Measurements from ENCODE around the gene TDRD10. TPM values are rescaled to one million over a fixed set of nuclear protein-coding genes. Genes with fewer than 3 reads are reported as not detected.
A peak's percentile ranks its signal among the peaks of the same experiment; 100 is the strongest.

Gene TDRD10
- total RNA-seq (2021) (not detected in 2 replicates), Bru-seq, nascent RNA (percentile 2 among the genes with signal in this experiment), BruChase-seq, experiment 1, labeled RNA remaining after a 2-hour chase (not detected), BruChase-seq, experiment 2, labeled RNA remaining after a 6-hour chase (not detected)
- long read RNA-seq = 0 reads

DNA sequence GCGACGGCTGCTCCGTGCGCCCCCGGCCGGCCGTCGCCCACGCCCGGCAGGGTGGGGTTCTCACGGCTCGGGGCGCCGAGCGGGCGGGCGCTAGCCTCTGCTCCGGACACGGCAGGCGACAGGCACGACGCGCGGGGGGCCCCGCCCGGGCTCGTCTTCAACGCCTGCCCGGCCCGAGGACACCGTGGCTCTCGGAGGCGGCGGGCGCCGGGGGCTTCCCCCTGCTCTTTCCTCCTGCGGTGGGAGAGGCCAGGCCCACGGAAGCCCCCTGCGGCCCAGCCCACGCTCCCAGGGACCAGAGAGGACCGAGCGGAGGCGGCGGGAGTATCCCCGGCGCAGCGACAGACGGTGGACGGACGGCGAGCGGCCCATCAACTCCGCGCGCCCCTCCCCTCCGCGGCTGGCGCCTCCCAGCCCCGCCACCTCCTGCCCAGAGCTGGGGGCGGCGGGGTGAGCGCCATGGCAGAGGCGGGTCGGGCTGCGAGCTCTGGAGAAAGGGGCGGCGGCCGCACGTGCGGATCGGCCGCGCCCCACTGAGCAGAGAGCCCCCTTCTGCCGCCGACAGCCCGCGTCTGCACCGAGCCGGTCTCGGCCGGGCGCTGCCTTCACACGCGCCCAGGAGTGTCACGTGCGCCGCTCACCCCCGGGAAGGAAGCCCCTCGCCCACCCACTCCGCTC is at the start of gene TDRD10, which contains the start of gene SHE:
TSS of gene TDRD10 (plus strand) at position 154 of the 678 bp plus-strand sequence. CDS start 4,685 bp downstream, outside the sequence.
TSS of gene SHE (minus strand) at position 347 of the 678 bp plus-strand sequence. CDS start 386 bp downstream, outside the sequence.
- H3K36me3 ChIP-seq (ENCODE audit: low read depth) = no peaks in the 10 kb centered on the region
- no peak within 1 kb of the TSS for H3K4me3 ChIP-seq
- H3K4me2 ChIP-seq = no peak within 1 kb of the TSS
- H3K9me2 ChIP-seq (ENCODE audit: insufficient read depth) = no peaks in the 10 kb centered on the region
- H3K9me3 ChIP-seq (ENCODE audit: insufficient read depth, low read depth) = no peaks in the 10 kb centered on the region
- H3K27ac ChIP-seq = no peak within 1 kb of the TSS
- peaks cover 79% of the 10 kb centered on the region for H3K27me3 ChIP-seq (ENCODE audit: insufficient read depth, low read depth)
- TF ChIP-seq, protein P1, sequence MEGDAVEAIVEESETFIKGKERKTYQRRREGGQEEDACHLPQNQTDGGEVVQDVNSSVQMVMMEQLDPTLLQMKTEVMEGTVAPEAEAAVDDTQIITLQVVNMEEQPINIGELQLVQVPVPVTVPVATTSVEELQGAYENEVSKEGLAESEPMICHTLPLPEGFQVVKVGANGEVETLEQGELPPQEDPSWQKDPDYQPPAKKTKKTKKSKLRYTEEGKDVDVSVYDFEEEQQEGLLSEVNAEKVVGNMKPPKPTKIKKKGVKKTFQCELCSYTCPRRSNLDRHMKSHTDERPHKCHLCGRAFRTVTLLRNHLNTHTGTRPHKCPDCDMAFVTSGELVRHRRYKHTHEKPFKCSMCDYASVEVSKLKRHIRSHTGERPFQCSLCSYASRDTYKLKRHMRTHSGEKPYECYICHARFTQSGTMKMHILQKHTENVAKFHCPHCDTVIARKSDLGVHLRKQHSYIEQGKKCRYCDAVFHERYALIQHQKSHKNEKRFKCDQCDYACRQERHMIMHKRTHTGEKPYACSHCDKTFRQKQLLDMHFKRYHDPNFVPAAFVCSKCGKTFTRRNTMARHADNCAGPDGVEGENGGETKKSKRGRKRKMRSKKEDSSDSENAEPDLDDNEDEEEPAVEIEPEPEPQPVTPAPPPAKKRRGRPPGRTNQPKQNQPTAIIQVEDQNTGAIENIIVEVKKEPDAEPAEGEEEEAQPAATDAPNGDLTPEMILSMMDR (conservative IDR thresholded peaks at IDR 0.05) = no peak
- TF ChIP-seq EZH2 (IDR thresholded peaks at IDR 0.05; ENCODE audit: low read depth) = no peak
- ChIA-PET POLR2A (ENCODE audit: unreplicated experiment) (no interaction called here), CTCF (no interaction called here)
- H3K4me1 ChIP-seq (replicated peaks; ENCODE audit: insufficient read depth) = no peaks in the 10 kb centered on the region
- no peak within 1 kb of the TSS for H2AFZ ChIP-seq
- intact Hi-C loops (cut with micrococcal nuclease; ENCODE audit: unreplicated experiment) = no loop called here
- BruUV-seq (replicated peaks) = no TSS peak
- H3F3A ChIP-seq (ENCODE audit: insufficient read depth, low read depth) = no peaks in the 10 kb centered on the region
- no peak for DNase-seq
- H4K20me1 ChIP-seq (ENCODE audit: insufficient read depth) = no peaks in the 10 kb centered on the region
- no peaks in the 10 kb centered on the region for H3K79me2 ChIP-seq (ENCODE audit: low read depth)

- no peaks in the 10 kb centered on the region for H3K9me3 ChIP-seq (ENCODE audit: insufficient read depth, low read depth)
- ChIA-PET CTCF (no interaction called here), POLR2A (ENCODE audit: unreplicated experiment) (no interaction called here)
- no peaks in the 10 kb centered on the region for H3K9me2 ChIP-seq (ENCODE audit: insufficient read depth)
- no peak for DNase-seq
- H3K4me3 ChIP-seq = no peak overlapping the region
- H4K20me1 ChIP-seq (ENCODE audit: insufficient read depth) = no peaks in the 10 kb centered on the region
- intact Hi-C loops (cut with micrococcal nuclease; ENCODE audit: unreplicated experiment) = no loop called here
- no peak overlapping the region for H3K4me2 ChIP-seq
- H3K4me1 ChIP-seq (replicated peaks; ENCODE audit: insufficient read depth) = peaks cover 7% of the 10 kb centered on the region; the same call in 1 of the 2 replicates
- H3K79me2 ChIP-seq (ENCODE audit: low read depth) = no peaks in the 10 kb centered on the region
- BruUV-seq (replicated peaks) = no TSS peak
- H3F3A ChIP-seq (ENCODE audit: insufficient read depth, low read depth) = no peaks in the 10 kb centered on the region
- H2AFZ ChIP-seq = no peak overlapping the region
- H3K27ac ChIP-seq = no peak overlapping the region
- H3K27me3 ChIP-seq (ENCODE audit: insufficient read depth, low read depth) = no peaks in the 10 kb centered on the region
- no peaks in the 10 kb centered on the region for H3K36me3 ChIP-seq (ENCODE audit: low read depth)
- TF ChIP-seq, protein P1 (conservative IDR thresholded peaks at IDR 0.05) = no peak
- no peak for TF ChIP-seq EZH2 (IDR thresholded peaks at IDR 0.05; ENCODE audit: low read depth)
Observed at GRCh38 chr1:154453161-154453560, 48.9 kb upstream of the TDRD10 start.

DNA sequence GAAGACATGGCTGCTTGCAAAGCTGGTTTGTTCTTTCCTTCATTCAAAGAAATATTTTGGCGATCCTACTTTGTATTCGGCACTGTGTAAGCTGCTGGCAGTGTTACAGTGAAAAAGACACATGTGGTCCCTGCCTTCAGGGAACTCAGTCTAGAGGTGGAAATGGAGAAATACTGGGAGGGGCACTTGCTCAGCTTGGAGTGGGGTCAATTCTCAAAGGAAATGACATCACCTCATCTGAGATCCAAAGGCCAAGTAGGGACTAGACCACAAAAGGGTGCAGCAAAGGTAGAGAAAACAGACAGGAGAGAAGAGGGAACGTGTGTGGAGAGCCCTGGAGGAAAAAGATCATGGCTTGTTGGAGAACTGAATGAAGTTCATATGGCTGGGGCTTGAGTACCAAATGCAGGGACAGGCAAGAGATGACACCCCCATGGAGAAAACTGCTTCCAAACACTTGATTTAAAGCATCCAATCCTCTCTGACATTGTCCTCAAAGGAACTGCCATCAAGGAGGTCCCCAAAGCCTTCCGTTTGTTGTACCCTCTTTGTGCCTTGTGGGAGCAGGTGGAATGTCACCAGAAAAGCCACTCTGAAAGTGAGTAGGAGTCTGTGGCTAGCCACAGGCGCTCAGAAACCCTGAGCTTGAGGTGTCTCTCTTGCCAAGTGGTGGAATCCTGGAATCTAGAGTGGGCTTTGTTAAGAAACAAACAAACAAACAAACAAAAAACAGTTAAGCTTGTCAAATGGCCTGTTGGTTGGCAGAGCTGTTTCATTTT is 48.3 kb upstream of the TDRD10 start:
- peaks cover 7% of the 10 kb centered on the region; the same call in 1 of the 2 replicates for H3K4me1 ChIP-seq (replicated peaks; ENCODE audit: insufficient read depth)
- no peak overlapping the region for H3K4me3 ChIP-seq
- CTCF ChIA-PET = no interaction called here
- H3K9me3 ChIP-seq (ENCODE audit: insufficient read depth, low read depth) = no peaks in the 10 kb centered on the region
- no peaks in the 10 kb centered on the region for H4K20me1 ChIP-seq (ENCODE audit: insufficient read depth)
- no peaks in the 10 kb centered on the region for H3K79me2 ChIP-seq (ENCODE audit: low read depth)
- DNase-seq = no peak
- intact Hi-C loops (cut with micrococcal nuclease; ENCODE audit: unreplicated experiment) = no loop called here
- TF ChIP-seq, protein P1 (conservative IDR thresholded peaks at IDR 0.05) = no peak
- no peak for TF ChIP-seq EZH2 (IDR thresholded peaks at IDR 0.05; ENCODE audit: low read depth)
- no peak overlapping the region for H3K27ac ChIP-seq
- H3K9me2 ChIP-seq (ENCODE audit: insufficient read depth) = no peaks in the 10 kb centered on the region
- POLR2A ChIA-PET (ENCODE audit: unreplicated experiment) = no interaction called here
- no peaks in the 10 kb centered on the region for H3F3A ChIP-seq (ENCODE audit: insufficient read depth, low read depth)
- H3K4me2 ChIP-seq = no peak overlapping the region
- no TSS peak for BruUV-seq (replicated peaks)
- no peaks in the 10 kb centered on the region for H3K27me3 ChIP-seq (ENCODE audit: insufficient read depth, low read depth)
- H3K36me3 ChIP-seq (ENCODE audit: low read depth) = no peaks in the 10 kb centered on the region
- H2AFZ ChIP-seq = no peak overlapping the region
